IMR-90 (cell line): ENCODE results near the gene GLP2R. TPM values are rescaled to one million over a fixed set of nuclear protein-coding genes. Genes with fewer than 3 reads are reported as not detected.

Experiments
- ATAC-seq: fragments of 200-7000 bp; cut with Tn5 transposase; 2 replicates; pipeline ENCODE4 v1.9.1; 2020; ENCODE audit warnings: low read depth, mild to moderate bottlenecking, moderate library complexity
- BruUV-seq: library from RNA; stranded (reverse); fragments of 400-500 nt; replicated peaks from 2 replicates; lab custom pipeline; 2021; lab: Mats Ljungman, UMichigan
- CTCF ChIA-PET: fragments of 300-600 bp; formaldehyde crosslinking; extraction: SDS; loops from one replicate; lab custom pipeline; 2021; ENCODE audit warnings: antibody characterized with exemption; lab: Yijun Ruan, JAX
- POLR2A ChIA-PET: fragments of 300-600 bp; sonication (Branson Sonifier 250); formaldehyde crosslinking; loops from one replicate; lab custom pipeline; 2022; ENCODE audit warnings: antibody characterized with exemption; ENCODE audit not compliant: unreplicated experiment; lab: Charles Lee
- DNase-seq: peaks from one replicate; pipeline ENCODE4 v3.0.0; 2013
- H2AFZ ChIP-seq: replicated peaks from 2 replicates; pipeline ENCODE3; 2013; ENCODE audit warnings: low read length, mild to moderate bottlenecking; ENCODE audit not compliant: poor library complexity
- H2AK5ac ChIP-seq: 2 replicates; pipeline ENCODE4 v1.6.1; 2013; ENCODE audit warnings: low read depth, low read length, inconsistent platforms
- H2AK9ac ChIP-seq: replicated peaks from 2 replicates; pipeline ENCODE3; 2013; ENCODE audit warnings: mild to moderate bottlenecking, low read depth, low read length, moderate library complexity; ENCODE audit not compliant: poor library complexity
- H2BK120ac ChIP-seq: 2 replicates; pipeline ENCODE4 v1.6.1; 2013; ENCODE audit warnings: low read depth, low read length, inconsistent platforms
- H2BK15ac ChIP-seq: 3 replicates; pipeline ENCODE4 v1.6.1; 2013; ENCODE audit warnings: low read depth, low read length, inconsistent platforms
- H2BK20ac ChIP-seq: 2 replicates; pipeline ENCODE4 v1.6.1; 2013; ENCODE audit warnings: low read depth, mild to moderate bottlenecking, inconsistent platforms, low read length, moderate library complexity
- H2BK5ac ChIP-seq: 2 replicates; pipeline ENCODE4 v1.6.1; 2013; ENCODE audit warnings: mild to moderate bottlenecking, low read depth, low read length, inconsistent platforms; ENCODE audit not compliant: poor library complexity, severe bottlenecking
- H3K14ac ChIP-seq: replicated peaks from 2 replicates; pipeline ENCODE4 v1.6.1; 2013; ENCODE audit warnings: low read depth, low read length, inconsistent platforms
- H3K18ac ChIP-seq: 2 replicates; pipeline ENCODE4 v1.6.1; 2013; ENCODE audit warnings: low read depth, low read length, control low read depth
- H3K23ac ChIP-seq: 2 replicates; pipeline ENCODE4 v1.6.1; 2013; ENCODE audit warnings: low read depth, low read length, inconsistent platforms
- H3K27ac ChIP-seq: 2 replicates; pipeline ENCODE4 v1.5.1; 2013; ENCODE audit warnings: mild to moderate bottlenecking, control low read depth, low read length; ENCODE audit not compliant: insufficient read depth
- H3K27me3 ChIP-seq: 2 replicates; pipeline ENCODE4 v1.6.1; 2013; ENCODE audit warnings: low read length; ENCODE audit not compliant: control insufficient read depth, insufficient read depth
- H3K36me3 ChIP-seq: 2 replicates; pipeline ENCODE4 v1.6.1; 2013; ENCODE audit warnings: low read length, mixed read lengths; ENCODE audit not compliant: control insufficient read depth, insufficient read depth
- H3K4ac ChIP-seq: 2 replicates; pipeline ENCODE4 v1.6.1; 2013; ENCODE audit warnings: low read depth, low read length, inconsistent platforms
- H3K4me1 ChIP-seq: 2 replicates; pipeline ENCODE4 v1.6.1; 2013; ENCODE audit warnings: low read length, mixed read lengths; ENCODE audit not compliant: control insufficient read depth, insufficient read depth
- H3K4me2 ChIP-seq: 2 replicates; pipeline ENCODE4 v1.6.1; 2013; ENCODE audit warnings: low read depth, mild to moderate bottlenecking, control low read depth, low read length, moderate library complexity
- H3K4me3 ChIP-seq: 2 replicates; pipeline ENCODE4 v1.5.1; 2013; ENCODE audit warnings: low read depth, mild to moderate bottlenecking, control low read depth, low read length, moderate library complexity; ENCODE audit not compliant: insufficient read depth
- H3K56ac ChIP-seq: 2 replicates; pipeline ENCODE4 v1.6.1; 2013; ENCODE audit warnings: low read length, inconsistent platforms; ENCODE audit not compliant: insufficient read depth; ENCODE audit errors: extremely low read depth
- H3K79me1 ChIP-seq, 2 experiments: 2 replicates each; pipeline ENCODE4 v1.6.1; 2013; ENCODE audit warnings: low read length in 2 of 2, inconsistent platforms in 1 of 2, low read depth in 1 of 2
- H3K9ac ChIP-seq: 2 replicates; pipeline ENCODE4 v1.6.1; 2013; ENCODE audit warnings: low read depth, low read length, control low read depth
- H3K9me1 ChIP-seq: 2 replicates; pipeline ENCODE4 v1.6.1; 2013; ENCODE audit warnings: low read length, inconsistent platforms; ENCODE audit not compliant: insufficient read depth
- H3K9me3 ChIP-seq: 2 replicates; pipeline ENCODE4 v1.6.1; 2013; ENCODE audit warnings: low read length; ENCODE audit not compliant: control insufficient read depth, insufficient read depth
- H4K20me1 ChIP-seq: 2 replicates; pipeline ENCODE4 v1.6.1; 2013; ENCODE audit warnings: low read length, inconsistent platforms; ENCODE audit not compliant: insufficient read depth
- H4K5ac ChIP-seq: 2 replicates; pipeline ENCODE4 v1.6.1; 2013; ENCODE audit warnings: mild to moderate bottlenecking, low read depth, low read length, control low read depth
- H4K8ac ChIP-seq, 2 experiments: 2 replicates each; pipeline ENCODE4 v1.6.1; 2013; ENCODE audit warnings: low read depth in 2 of 2, low read length in 2 of 2, control low read depth in 1 of 2, inconsistent platforms in 1 of 2
- H4K91ac ChIP-seq: 2 replicates; pipeline ENCODE4 v1.6.1; 2013; ENCODE audit warnings: low read depth, low read length, inconsistent platforms; ENCODE audit not compliant: insufficient read depth
- BHLHE40 ChIP-seq: fragments of 150-350 bp; IDR thresholded peaks from 2 replicates; pipeline ENCODE4 v1.6.1; 2016; ENCODE audit warnings: mild to moderate bottlenecking, low read depth, low read length
- CEBPB ChIP-seq: IDR thresholded peaks from 2 replicates; pipeline ENCODE4 v1.6.1; 2012; ENCODE audit warnings: low read depth, low read length, improper control_type of control experiment
- CHD1 ChIP-seq: IDR thresholded peaks from 2 replicates; pipeline ENCODE4 v1.6.1; 2012; ENCODE audit warnings: low read depth, low read length, improper control_type of control experiment
- FOS ChIP-seq: fragments of 150-350 bp; IDR thresholded peaks from 2 replicates; pipeline ENCODE4 v1.6.1; 2016; ENCODE audit warnings: low read depth, low read length
- MAFK ChIP-seq: IDR thresholded peaks from 2 replicates; pipeline ENCODE4 v1.6.1; 2012; ENCODE audit warnings: low read depth, low read length, improper control_type of control experiment
- MAZ ChIP-seq: IDR thresholded peaks from 2 replicates; pipeline ENCODE4 v1.6.1; 2012; ENCODE audit warnings: low read depth, mild to moderate bottlenecking, low read length, improper control_type of control experiment, moderate library complexity, borderline replicate concordance
- MXI1 ChIP-seq: IDR thresholded peaks from 2 replicates; pipeline ENCODE4 v1.6.1; 2012; ENCODE audit warnings: low read depth, mild to moderate bottlenecking, low read length, moderate library complexity, borderline replicate concordance
- NFE2L2 ChIP-seq: fragments of 150-350 bp; IDR thresholded peaks from 2 replicates; pipeline ENCODE4 v1.6.1; 2016; ENCODE audit warnings: low read depth, mild to moderate bottlenecking, low read length
- POLR2A ChIP-seq: IDR thresholded peaks from 2 replicates; pipeline ENCODE4 v1.6.1; 2012; ENCODE audit warnings: mild to moderate bottlenecking, low read depth, low read length
- RAD21 ChIP-seq: IDR thresholded peaks from 2 replicates; pipeline ENCODE4 v1.6.1; 2012; ENCODE audit warnings: low read length, improper control_type of control experiment
- RCOR1 ChIP-seq: IDR thresholded peaks from 2 replicates; pipeline ENCODE4 v1.6.1; 2012; ENCODE audit warnings: mild to moderate bottlenecking, low read length, improper control_type of control experiment; ENCODE audit not compliant: insufficient replicate concordance
- RFX5 ChIP-seq: IDR thresholded peaks from 2 replicates; pipeline ENCODE4 v1.8.0; 2012; ENCODE audit warnings: low read depth, mild to moderate bottlenecking, low read length, moderate library complexity
- SMC3 ChIP-seq: fragments of 150-350 bp; IDR thresholded peaks from 2 replicates; pipeline ENCODE4 v1.6.1; 2016; ENCODE audit warnings: low read depth, mild to moderate bottlenecking, antibody characterized with exemption, low read length, moderate library complexity
- WGBS, 2 experiments: methylation state at CpG; one replicate each; pipeline versions ENCODE4 v1.1.5 to v1.1.7; 2013; ENCODE audit warnings: missing lambda C conversion rate in 2 of 2; ENCODE audit not compliant: insufficient read length in 1 of 2; ENCODE audit errors: extremely low coverage in 2 of 2; 5-methylcytosine and 5-hydroxymethylcytosine counted together
- dilution Hi-C: fragments of 300-500 bp; cut with HindIII; formaldehyde crosslinking; loops from one replicate; pipeline ENCODE4 v1.14.3; 2018; ENCODE audit warnings: low sequenced_read_pairs; ENCODE audit not compliant: unreplicated experiment
- in situ Hi-C: fragments of 300-500 bp; cut with MboI; formaldehyde crosslinking; loops from 3 replicates; pipeline ENCODE4 v1.14.3; 2019; ENCODE audit warnings: low sequenced_read_pairs, inconsistent platforms, mixed read lengths
- intact Hi-C: fragments of 100-400 bp; cut with micrococcal nuclease; formaldehyde crosslinking; loops from 2 replicates; pipeline ENCODE4 v1.10.0; 2022
- polyA plus RNA-seq, 3 experiments: library from polyadenylated mRNA; depleted of rRNA; stranded (reverse); fragments of >200 nt; gene quantifications; 2 replicates each; pipeline ENCODE4 v1.2.3, GENCODE V29; 2012; ENCODE audit warnings: low replicate concordance in 1 of 3
- total RNA-seq: library from RNA; depleted of rRNA; stranded (reverse); fragments of >200 nt; gene quantifications from 2 replicates; pipeline ENCODE4 v1.2.3, GENCODE V29; 2012
- TF ChIP-seq, protein P1 (sequence below): conservative IDR thresholded peaks from 2 replicates; pipeline ENCODE4 v1.5.1; 2012; ENCODE audit warnings: mild to moderate bottlenecking, low read depth, low read length, improper control_type of control experiment
- TF ChIP-seq, protein P2 (sequence below): fragments of 150-350 bp; IDR thresholded peaks from 2 replicates; pipeline ENCODE4 v1.6.1; 2017; ENCODE audit warnings: mild to moderate bottlenecking, antibody characterized with exemption, low read length, low read depth

GLP2R gene
- total and polyA plus RNA-seq, 2 of the 4 experiments (the other 2 are of a cell fraction) = 0.07 TPM; not detected in 1

DNA sequence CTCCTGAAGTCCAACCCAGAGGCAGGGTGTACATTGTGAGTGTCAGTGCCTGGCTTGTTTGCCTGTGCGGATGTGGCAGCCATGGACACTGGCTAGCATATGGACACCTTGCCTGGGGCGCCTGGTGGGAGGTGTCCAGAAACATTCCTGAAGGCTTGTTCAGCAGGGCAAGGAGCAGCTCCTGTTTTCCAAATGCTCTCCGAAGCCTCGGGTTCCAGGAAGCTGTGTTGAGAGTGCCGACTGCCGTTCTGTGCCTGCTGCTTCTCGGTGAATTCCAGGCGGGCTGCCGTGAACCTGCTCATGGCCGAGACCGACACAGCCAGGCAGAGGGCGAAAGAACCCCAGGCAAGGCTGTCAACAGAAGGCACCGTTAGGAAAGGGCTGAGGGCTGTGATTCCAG, 23.4 kb upstream of the GLP2R start:
- Histone ChIP-seq H3K79me1 (no peaks in the 10 kb centered on the region), H2AFZ (no peak overlapping the region), H3K4ac (no peak overlapping the region), H2AK5ac (no peak overlapping the region), H3K4me2 (no peak overlapping the region), H4K5ac (no peak overlapping the region), H3K18ac (no peak overlapping the region), H3K4me3 (no peak overlapping the region), H3K9ac (no peak overlapping the region), H3K56ac (no peak overlapping the region), H3K4me1 (no peaks in the 10 kb centered on the region), H2BK15ac (no peak overlapping the region), H4K91ac (no peak overlapping the region), H2BK20ac (no peak overlapping the region), H3K27me3 (no peaks in the 10 kb centered on the region), H3K27ac (no peak overlapping the region), H4K20me1 (no peaks in the 10 kb centered on the region), H3K36me3 (no peaks in the 10 kb centered on the region), H3K23ac (no peak overlapping the region), H2BK120ac (no peak overlapping the region), H2BK5ac (no peak overlapping the region), H2AK9ac (no peak overlapping the region), H3K9me1 (no peaks in the 10 kb centered on the region), H3K9me3 (peaks cover 2% of the 10 kb centered on the region; the same call in 1 of the 2 replicates), H3K14ac (no peak overlapping the region), H4K8ac (no peak overlapping the region)
- WGBS, 2 experiments = 80% methylated on average over 4 of the region's 13 CpGs; no CpG with 5 or more reads in 1 of the 2 experiments
- TF ChIP-seq FOS (no peak), MAZ (no peak), MAFK (no peak), MXI1 (no peak), RFX5 (no peak), CHD1 (no peak), BHLHE40 (no peak), POLR2A (no peak), NFE2L2 (no peak), CEBPB (no peak), SMC3 (no peak), RAD21 (no peak), RCOR1 (no peak)
- TF ChIP-seq, protein P1, sequence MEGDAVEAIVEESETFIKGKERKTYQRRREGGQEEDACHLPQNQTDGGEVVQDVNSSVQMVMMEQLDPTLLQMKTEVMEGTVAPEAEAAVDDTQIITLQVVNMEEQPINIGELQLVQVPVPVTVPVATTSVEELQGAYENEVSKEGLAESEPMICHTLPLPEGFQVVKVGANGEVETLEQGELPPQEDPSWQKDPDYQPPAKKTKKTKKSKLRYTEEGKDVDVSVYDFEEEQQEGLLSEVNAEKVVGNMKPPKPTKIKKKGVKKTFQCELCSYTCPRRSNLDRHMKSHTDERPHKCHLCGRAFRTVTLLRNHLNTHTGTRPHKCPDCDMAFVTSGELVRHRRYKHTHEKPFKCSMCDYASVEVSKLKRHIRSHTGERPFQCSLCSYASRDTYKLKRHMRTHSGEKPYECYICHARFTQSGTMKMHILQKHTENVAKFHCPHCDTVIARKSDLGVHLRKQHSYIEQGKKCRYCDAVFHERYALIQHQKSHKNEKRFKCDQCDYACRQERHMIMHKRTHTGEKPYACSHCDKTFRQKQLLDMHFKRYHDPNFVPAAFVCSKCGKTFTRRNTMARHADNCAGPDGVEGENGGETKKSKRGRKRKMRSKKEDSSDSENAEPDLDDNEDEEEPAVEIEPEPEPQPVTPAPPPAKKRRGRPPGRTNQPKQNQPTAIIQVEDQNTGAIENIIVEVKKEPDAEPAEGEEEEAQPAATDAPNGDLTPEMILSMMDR = no peak
- TF ChIP-seq, protein P2, sequence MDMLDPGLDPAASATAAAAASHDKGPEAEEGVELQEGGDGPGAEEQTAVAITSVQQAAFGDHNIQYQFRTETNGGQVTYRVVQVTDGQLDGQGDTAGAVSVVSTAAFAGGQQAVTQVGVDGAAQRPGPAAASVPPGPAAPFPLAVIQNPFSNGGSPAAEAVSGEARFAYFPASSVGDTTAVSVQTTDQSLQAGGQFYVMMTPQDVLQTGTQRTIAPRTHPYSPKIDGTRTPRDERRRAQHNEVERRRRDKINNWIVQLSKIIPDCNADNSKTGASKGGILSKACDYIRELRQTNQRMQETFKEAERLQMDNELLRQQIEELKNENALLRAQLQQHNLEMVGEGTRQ = no peak
- intact Hi-C loops = no loop called here
- ChIA-PET POLR2A (no interaction called here), CTCF (interaction anchor here (0.7 kb wide), 1 partner anchor 1281 kb away, joined by 5 read pairs; no protein-coding TSS in a partner anchor)
- ATAC-seq (no peak), DNase-seq (no peak)
- dilution Hi-C loops = no loop called here
- no TSS peak for BruUV-seq
- in situ Hi-C loops = no loop called here
